ENCODE data around the gene SETDB1.
A peak's percentile ranks its signal among the peaks of the same experiment; 100 is the strongest.
"Not testable (repeated sequence)": the region's sequence is repeated elsewhere in the genome, so short reads cannot be mapped to it uniquely, and the experiment has no call there.

The SETDB1 gene

DNA sequence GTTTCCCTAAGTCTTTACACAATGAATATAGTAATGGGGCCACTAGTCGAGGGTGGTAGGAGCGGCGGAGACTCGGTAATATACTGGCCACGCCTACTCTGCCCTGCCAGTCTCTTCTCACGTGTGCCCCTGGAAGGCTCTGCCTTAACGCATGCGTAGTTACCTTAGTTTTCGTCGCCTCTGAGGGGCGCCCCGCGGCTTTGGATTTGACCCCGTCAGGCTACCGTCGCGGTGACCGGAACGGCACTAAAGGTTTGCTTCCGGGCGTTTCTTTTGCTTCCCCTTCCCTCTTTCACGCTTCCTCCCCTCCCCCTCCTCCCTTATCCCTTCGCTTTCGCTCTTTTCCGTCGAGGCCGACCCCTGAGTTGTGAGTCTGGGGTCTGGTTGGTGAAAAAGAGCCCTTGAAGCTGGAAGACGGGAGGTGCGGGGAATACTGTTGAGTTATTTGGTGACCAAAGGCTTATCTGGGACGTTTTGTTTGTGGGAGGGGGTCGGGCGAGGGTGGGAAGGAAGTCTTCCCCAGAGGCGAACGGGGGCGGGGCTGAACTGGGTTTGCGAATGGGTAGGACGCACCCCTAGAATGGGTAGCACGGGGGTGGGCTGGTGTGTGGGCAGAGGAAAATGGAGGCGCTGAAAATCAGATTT, at the start of gene SETDB1:
Gene SETDB1 (plus strand): TSS at position 267 of the 645 bp plus-strand sequence. CDS start 1,352 bp downstream, outside the sequence.
- DNase-seq: peak; percentile 98 to 99 (median 98)

DNA sequence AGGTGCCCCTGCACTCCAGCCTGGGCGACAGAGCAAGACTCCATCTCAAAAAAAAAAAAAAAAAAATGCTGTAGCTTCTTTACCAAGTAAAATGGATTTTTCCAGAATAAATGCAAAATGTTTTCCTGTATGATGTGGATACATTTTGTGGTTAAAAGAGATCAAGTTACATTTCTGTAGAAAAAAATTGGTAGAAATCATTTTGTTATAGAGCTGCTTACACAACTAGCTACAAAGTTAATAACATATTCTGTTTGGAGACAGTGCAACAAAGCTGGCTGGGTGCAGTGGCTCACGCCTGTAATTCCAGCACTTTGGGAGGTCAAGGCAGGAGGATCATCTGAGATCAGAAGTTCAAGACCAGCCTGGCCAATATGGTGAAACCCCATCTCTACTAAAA, 47.2 kb upstream of the SETDB1 start:
- not testable (repeated sequence) for DNase-seq

DNA sequence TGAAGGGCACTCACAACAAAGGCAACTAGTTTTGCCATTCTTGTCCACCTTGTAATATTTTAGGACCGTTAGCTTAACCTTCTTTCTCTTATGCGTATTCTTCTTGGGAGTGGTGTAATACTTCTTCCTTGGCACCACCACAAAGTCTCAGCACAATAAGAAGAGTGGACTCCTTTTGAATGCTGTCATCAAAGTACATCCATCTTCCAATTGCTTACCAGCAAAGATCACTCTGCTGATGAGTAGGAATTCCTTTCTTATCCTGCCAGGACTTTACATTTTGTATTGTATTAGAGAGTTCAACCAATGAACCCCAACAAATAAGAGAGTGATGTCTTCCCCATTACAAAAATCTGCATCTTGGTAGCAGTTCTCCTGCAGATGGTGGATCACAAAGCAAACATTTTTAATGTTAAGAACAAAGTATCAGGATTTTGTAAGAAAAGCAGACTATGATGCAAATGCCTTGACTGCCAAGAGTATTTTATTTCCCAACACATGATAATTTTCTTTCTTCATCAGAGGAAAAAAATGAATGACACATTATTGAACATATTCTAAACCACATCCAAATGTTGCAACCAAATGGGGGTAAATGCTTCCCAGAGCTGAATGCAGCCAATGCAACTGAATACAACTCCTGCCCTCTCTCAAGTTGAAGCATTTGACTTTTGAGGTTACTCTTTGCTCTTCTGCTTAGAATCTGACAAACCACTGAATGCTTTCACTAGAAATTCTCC, 44.7 kb upstream of the SETDB1 start:
- peak; percentile 31 to 80 (median 74) for DNase-seq

DNA sequence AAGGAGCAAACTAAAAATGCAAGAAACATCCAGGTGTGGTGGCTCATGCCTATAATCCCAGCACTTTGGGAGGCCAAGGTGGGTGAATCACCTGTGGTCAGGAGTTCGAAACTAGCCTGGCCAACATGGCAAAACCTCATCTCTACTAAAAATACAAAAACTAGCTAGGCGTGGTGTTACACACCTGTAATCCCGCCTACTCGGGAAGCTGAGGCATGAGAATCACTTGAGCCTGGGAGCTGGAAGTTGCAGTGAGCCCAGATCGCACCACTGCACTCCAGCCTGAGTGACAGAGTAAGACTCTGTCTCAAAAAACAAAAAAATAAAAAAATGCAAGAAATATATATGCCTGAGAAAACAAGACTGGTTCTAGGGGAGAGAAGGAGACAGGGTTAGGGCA, 43.0 kb upstream of the SETDB1 start:
- not testable (repeated sequence) for DNase-seq

DNA sequence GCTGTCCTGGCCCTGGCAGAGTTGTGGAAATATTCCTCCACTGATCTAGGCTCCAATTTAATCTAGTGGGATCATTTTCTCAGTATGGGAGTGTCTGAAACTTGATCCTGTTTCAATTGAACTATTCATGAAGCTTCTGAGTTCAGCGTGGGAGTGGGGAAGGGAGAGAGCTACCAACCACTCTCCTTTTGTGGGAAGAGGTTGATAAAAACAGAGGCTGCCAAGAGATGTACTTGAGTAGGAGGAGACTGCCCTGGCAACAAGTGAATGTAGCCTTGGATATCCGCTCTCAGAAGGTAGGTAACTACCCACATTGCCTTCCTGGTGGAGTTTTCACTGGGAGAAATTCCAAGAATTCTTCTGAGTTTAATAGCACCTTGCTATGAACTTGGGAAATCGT, 39.1 kb upstream of the SETDB1 start, which contains the start of gene CTXND2:
Gene CTXND2 (plus strand): TSS at position 119 of the 400 bp plus-strand sequence. CDS start 25,179 bp downstream, outside the sequence.
- DNase-seq: no peak

DNA sequence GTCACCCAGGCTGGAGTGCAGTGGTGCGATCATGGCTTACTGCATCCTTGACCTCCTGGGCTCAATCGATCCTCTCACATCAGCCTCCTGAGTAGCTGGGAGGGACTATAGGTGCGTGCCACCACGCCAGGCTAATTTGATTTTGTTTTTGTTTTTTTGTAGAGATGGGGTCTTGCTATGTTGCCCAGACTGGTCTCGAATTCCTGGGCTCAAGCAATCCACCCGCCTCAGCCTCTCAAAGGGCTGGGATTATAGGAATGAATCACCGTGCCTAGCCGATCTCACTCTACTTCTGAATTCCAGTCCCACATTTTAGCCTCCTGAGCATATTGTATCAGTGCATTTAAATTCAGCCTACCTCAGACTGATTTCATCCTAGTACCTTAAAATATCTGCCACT, 37.4 kb upstream of the SETDB1 start:
- no peak for DNase-seq

DNA sequence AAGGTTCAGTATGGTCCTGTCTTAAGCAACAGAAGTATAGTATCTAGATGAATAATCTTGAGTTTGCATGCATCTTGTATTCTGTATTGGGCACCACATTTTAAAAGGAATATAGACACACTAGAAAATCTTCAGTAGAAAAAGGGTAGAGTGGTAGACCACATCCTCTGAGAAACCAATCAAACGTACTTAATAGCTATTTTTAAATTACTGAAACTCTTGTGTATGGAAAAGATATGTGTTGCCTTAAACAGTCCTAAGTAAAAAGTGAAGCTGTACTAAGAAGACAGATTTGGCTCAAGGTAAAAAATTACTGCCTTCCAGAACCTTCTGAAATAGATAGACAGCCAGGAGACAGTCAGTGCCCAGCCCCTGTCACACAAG, 36.1 kb upstream of the SETDB1 start:
- no peak for DNase-seq

DNA sequence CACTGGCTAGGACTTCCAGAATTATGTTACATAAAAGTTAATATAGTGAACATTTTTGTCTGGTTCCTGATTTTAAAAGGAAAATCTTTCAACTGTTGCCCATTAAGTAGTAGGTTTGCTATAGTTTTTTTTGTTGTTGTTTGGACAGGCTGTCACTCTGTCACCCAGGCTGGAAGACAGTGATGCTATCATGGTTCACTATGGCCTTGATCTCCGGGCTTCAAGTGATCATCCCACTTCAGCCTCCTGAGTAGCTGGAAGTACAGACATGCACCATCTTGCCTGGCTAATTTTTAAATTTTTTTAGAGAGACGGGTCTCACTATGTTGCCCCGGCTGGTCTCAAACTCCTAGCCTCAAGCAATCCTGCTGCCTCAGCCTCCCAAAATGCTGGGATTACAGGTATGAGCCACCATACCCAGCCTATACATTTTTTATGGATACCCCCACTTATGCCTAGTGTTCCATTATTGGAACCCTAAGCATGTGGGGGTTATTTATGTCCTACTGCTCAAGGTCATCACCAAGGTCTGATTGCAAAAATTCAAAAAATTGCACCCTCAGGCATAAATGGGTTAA, 32.7 kb upstream of the SETDB1 start:
- DNase-seq: no peak

DNA sequence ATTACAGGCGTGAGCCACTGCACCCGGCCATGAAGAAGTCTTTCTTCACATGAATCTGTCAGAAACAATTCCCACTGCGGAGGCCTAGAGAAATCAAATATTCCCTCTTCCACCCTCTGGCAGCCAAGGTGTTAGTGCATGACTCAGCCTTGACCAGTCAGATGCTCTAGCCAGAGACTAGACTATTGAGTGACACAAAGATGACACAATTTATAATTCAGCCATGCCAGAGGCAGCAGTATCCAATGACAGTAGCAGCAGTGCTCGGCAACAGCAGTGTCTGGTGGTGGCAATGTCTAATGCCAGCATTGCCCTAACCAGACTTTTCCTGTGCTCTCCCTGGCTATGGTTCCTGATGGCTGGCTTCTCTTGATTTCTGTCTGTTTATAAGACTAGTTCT, 30.5 kb upstream of the SETDB1 start:
- DNase-seq: no peak

DNA sequence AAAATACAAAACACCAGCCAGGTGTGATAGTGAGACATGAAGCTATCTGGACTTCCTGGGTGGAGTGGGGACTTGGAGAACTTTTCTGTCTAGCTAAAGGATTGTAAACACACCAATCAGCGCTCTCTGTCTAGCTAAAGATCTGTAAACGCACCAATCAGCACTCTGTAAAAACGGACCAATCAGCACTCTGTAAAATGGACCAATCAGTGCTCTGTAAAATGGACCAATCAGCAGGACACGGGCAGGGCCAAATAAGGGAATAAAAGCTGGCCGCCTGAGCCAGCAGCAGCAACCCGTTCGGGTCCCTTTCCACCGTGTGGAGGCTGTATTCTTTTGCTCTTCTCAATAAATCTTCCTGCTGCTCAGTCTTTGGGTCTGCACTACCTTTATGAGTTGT, 26.4 kb upstream of the SETDB1 start:
- not testable (repeated sequence) for DNase-seq

DNA sequence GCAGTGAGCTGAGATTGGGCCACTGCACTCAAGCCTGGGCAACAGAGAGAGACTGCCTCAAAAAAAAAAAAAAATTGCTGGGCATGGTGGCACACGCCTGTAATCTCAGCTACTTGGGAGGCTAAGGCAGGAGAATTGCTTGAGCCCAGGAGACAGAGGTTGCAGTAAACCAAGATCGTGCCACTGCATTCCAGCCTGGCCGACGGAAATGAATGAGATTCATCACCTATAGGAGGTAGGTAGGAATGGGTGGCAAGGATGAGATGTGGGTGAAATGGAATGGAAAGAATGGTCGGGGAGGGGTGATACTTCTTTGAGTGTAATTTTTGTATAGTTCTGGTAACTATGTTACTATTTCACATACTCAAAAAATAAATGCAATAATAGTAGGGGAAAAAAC, 23.8 kb upstream of the SETDB1 start:
- DNase-seq: no peak

DNA sequence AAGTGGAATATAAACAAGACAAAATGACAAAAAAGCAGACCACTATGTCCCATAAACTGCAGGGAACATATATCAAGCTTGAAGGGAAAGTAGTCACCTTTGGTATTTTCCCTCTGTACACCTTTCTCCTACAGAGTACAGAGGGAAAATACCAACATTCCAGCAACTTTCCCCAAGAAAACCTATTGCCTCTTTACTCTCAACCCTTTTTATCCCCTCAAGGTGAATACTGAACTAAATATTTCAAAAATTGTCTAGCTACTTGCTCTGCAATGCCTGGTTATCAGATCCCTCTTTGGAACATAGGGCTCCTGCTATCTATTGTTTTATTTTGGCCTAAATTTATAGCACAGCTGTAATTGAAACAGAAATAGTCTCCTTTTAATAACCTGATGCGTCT, 23.4 kb upstream of the SETDB1 start:
- no peak for DNase-seq

DNA sequence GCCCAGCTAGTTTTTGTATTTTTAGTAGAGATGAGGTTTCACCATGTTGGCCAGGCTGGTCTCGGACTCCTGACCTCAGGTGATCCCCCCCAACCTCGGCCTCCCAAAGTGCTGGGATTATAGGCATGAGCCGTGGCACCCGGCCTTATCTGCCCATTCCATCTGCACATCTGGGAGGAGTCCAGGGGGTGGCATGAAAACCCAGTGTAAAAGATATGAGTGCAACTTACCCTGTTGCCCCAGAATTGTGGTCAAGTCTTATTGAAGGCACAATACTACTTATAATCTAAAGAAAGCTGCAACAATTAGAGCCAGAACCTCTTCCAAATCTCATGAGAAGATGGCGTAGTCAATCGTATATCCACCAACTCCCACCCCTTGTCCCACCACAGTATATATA, 20.9 kb upstream of the SETDB1 start:
- DNase-seq: no peak

DNA sequence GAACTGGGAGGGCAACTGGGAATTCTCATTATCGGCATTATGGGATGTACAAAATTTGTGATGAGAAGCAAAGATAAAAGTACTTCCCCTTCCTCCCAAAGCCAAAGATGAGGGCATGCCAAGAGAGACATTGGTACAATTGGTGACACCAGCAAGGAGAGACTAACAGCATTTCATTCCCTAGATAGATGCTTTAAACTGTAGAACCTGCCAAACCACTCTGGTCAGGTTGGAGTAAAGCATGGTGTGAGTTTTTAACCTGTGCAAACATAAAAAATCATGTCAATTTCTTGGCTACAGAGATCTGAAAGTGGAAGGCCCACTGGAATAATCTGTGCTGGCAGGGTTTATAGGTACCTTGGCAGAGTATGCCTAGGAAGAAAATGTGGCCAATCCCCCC, 19.8 kb upstream of the SETDB1 start:
- no peak for DNase-seq

DNA sequence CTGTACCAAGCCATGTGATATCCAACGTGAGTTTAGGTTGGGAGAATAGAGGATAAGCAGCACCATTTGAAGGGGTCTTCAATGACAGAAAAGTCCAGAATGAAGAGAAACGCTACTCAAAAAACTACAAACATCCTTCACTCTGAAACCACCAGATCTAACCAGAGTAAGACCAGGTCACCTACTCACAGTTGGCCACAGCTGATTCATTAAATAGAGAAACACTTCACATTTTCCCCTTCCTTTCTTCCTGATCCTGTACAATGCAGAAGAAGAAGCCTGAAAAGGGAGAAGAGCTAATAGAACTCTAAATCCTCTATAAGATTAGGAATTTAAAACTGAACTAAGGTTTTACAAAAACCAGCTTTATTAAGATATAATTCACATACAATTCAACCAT, 19.4 kb upstream of the SETDB1 start:
- no peak for DNase-seq

DNA sequence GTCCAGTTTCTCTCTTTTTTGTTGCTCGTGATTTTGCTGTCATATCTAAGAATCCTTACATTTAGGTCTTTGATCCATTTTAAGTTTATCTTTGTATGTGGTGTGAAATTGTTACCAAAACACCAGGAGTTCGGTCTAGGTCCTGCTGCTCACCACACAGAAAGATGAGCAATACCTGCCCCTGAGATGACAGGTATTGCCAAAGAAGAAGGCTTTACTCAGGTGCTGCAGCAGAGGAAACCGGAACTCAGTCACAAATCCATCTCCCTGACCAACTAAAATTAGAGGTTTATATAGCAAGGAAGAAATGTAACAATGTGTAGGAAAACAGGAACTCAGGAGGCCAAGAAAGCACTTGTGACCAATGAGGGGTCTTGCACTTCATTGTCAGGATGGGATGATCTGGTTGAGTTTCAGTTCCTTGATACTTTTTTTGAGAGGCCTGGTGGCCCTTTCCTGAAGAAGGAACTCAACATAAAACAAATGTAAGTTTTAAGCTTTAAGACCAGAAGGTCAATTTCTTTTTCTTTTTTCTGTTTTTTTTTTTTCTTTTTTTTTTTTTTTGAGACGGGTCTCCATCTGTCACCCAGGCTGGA, 16.5 kb upstream of the SETDB1 start:
- DNase-seq: peak; percentile 23 to 36 (median 30)

DNA sequence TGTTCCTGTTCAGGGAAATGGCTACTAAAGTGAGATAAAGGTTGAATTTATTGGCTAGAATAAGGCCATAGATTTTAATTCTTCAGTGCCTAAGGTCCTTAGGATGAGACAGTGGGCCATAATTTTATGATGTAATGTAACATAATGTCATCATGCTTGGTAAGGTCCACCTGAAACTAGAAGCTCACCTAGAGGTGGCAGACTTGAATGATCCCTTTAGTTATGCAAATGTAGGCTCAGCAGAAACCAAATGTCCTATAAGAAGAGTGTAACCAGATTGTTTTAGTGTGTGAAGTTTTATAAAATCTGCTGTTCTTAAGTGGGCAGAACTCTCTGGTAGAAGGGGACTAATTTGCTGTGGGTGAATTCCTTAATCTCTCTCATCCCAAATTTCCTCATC, 13.5 kb upstream of the SETDB1 start:
- no peak for DNase-seq

DNA sequence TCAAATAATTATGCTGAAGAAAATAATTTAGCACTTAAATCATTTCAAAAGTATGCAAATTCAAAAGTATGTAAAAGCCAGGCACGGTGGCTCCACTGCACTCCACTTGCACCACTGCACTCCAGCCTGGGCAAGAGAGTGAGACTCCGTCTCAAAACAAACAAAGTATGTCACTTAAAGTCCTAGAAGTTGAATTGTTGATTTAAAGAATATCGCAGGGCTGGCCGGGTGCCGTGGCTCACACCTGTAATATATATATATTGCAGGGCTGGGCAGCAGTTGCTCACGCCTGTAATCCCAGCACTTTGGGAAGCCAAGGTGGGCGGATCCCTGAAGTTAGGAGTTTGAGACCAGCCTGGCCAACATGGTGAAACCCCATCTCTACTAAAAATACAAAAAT, 8.8 kb upstream of the SETDB1 start:
- no peak for DNase-seq

DNA sequence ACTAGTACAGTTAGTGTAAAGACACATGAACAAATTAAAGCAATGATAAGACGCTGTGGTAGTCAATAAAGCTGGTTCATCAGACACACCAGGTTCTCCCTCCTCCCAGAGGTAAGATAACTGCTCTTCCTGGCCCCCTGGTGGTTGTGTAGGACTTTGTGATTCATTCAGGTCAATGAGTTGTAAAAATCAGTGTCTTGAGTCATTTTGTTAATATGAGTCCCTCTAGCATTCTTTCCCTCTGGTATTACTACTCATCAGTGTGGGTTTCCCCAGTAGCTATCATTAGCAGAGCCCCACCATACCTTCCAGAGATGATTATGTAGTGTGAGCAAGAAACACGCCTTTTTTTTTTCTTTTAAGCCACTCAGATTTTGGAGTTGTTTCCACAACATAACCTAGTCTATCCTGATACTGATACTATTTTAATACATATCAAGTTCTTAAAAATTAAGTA, 3.6 kb upstream of the SETDB1 start:
- DNase-seq: peak; percentile 88 to 93 (median 92)

DNA sequence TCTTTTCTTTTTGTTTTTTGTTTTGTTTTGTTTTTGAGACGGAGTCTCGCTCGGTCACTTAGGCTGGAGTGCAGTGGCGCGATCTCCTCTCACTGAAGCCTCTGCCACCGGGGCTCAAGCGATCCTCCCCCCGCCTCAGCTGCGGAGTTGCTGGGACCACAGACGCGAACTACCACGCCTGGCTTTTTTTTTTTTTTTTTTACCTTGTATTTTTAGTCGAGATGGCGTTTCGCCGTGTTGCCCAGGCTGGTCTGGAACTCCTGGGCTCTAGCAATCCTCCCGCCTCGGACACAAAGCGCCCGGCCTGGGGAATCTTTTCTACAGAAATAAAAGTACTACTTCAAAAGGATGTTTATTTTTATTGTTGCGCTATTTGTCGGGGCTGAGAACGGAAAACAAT, 1.1 kb upstream of the SETDB1 start:
- DNase-seq: no peak

DNA sequence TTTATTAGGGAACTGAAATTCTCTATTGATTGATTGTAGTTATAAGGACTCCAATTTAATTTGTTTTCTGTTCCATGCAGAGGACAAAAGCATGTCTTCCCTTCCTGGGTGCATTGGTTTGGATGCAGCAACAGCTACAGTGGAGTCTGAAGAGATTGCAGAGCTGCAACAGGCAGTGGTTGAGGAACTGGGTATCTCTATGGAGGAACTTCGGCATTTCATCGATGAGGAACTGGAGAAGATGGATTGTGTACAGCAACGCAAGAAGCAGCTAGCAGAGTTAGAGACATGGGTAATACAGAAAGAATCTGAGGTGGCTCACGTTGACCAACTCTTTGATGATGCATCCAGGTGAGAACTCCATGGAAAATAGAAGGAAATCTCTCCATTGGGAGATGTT, 1.5 kb downstream of the SETDB1 start:
- peak; percentile 41 to 51 (median 50) for DNase-seq

DNA sequence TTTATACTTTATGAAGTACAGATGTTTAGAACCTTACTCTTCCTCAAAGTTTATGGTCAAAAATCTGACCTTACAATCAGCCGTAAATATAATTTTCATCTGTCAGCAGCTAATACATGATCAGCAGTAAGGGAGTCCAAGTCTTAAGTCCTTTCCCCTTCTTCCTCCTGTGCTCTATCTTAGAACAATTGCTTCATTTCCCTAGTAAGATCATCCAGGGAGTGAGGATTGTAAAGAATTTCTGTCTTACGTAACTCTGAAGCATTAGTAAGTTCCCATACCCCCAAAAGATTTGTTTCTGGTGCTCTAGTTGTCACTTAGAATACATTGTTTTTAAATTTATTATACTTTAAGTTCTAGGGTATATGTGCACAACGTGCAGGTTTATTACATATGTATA, 2.1 kb downstream of the SETDB1 start:
- peak in 2 of 3 donors; percentile 14 to 20 for DNase-seq

DNA sequence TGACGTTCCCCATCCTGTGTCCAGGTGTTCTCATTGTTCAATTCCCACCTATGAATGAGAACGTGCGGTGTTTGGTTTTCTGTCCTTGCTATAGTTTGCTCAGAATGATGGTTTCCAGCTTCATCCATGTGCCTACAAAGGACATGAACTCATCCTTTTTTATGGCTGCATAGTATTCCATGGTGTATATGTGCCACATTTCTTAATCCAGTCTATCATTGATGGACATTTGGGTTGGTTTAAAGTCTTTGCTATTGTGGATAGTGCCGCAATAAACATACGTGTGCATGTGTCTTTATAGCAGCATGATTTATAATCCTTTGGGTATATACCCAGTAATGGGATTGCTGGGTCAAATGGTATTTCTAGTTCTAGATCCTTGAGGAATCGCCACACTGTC, 2.6 kb downstream of the SETDB1 start:
- not testable (repeated sequence) for DNase-seq

DNA sequence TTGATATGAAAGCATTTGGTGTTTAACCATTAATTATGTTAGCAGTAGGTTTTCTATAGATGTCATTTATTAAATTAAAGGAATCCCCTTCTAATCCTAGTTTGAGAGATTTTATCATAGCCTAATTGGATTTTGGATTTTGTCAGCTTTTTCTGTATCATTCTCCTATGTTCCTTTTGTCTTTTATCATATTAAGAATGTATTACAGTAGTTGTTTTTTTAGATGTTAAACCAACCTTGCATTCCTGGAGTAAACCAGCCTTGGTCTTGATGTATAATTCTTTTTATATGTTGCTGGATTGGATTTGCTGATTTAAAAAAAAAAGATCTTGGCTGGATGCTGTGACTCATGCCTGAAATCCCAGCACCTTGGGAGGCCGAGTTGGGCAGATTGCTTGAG, 5.6 kb downstream of the SETDB1 start:
- DNase-seq: peak in 1 of 3 donors; percentile 14
